ENCODE data around the gene PAX1. TPM values are rescaled to one million over a fixed set of nuclear protein-coding genes. Genes with fewer than 3 reads are reported as not detected.

The PAX1 gene
- 1.9 TPM for polyA plus RNA-seq (ENCODE audit: insufficient read length)

- DNase-seq (ENCODE audit: low read depth) = no peak
Measured at GRCh38 chr20:21705575-21706260, at the start of gene PAX1. Gene PAX1, plus strand, starts transcription at chr20:21705664. Its CDS starts 49 bp downstream, at chr20:21705713.

- DNase-seq (ENCODE audit: low read depth) = no peak
Measured at GRCh38 chr20:21656308-21657067, 49.0 kb upstream of the PAX1 start.

- DNase-seq (ENCODE audit: low read depth) = no peak
Measured at GRCh38 chr20:21661488-21662055, 43.9 kb upstream of the PAX1 start.

- no peak for DNase-seq (ENCODE audit: low read depth)
Measured at GRCh38 chr20:21663465-21663864, 42.0 kb upstream of the PAX1 start.

- no peak for DNase-seq (ENCODE audit: low read depth)
Measured at GRCh38 chr20:21665687-21666446, 39.6 kb upstream of the PAX1 start.

- DNase-seq (ENCODE audit: low read depth) = no peak
Measured at GRCh38 chr20:21670126-21670525, 35.3 kb upstream of the PAX1 start.

- DNase-seq (ENCODE audit: low read depth) = no peak
Measured at GRCh38 chr20:21670981-21671380, 34.5 kb upstream of the PAX1 start.

- no peak for DNase-seq (ENCODE audit: low read depth)
Measured at GRCh38 chr20:21677261-21677660, 28.2 kb upstream of the PAX1 start.

- DNase-seq (ENCODE audit: low read depth) = no peak
Measured at GRCh38 chr20:21677781-21678180, 27.7 kb upstream of the PAX1 start.

- DNase-seq (ENCODE audit: low read depth) = no peak
Measured at GRCh38 chr20:21681234-21681921, 24.1 kb upstream of the PAX1 start.

- DNase-seq (ENCODE audit: low read depth) = no peak
Measured at GRCh38 chr20:21681922-21682318, 23.5 kb upstream of the PAX1 start.

- no peak for DNase-seq (ENCODE audit: low read depth)
Measured at GRCh38 chr20:21682521-21682954, 22.9 kb upstream of the PAX1 start.

- no peak for DNase-seq (ENCODE audit: low read depth)
Measured at GRCh38 chr20:21684671-21685070, 20.8 kb upstream of the PAX1 start.

GRCh38 chr20:21685981-21686380 is 19.5 kb upstream of the PAX1 start:
- DNase-seq (ENCODE audit: low read depth) = no peak

- no peak for DNase-seq (ENCODE audit: low read depth)
Measured at GRCh38 chr20:21693322-21693721, 12.1 kb upstream of the PAX1 start.

- no peak for DNase-seq (ENCODE audit: low read depth)
Measured at GRCh38 chr20:21698494-21699215, 6.8 kb upstream of the PAX1 start.

GRCh38 chr20:21699216-21699508 is 6.3 kb upstream of the PAX1 start:
- no peak for DNase-seq (ENCODE audit: low read depth)

GRCh38 chr20:21701171-21701876 is 4.1 kb upstream of the PAX1 start:
- DNase-seq (ENCODE audit: low read depth) = no peak

- DNase-seq (ENCODE audit: low read depth) = no peak
Measured at GRCh38 chr20:21702016-21702415, 3.4 kb upstream of the PAX1 start.

Data from forelimb muscle (tissue), 1 donor.